GM23338 (cell line): ENCODE results near the gene C11orf21.

Experiments
- CREB1 ChIP-seq: fragments of 250-450 bp; sonication (Bioruptor Pico); IDR thresholded peaks from 2 replicates; pipeline ENCODE4 v1.5.0; 2020; ENCODE audit warnings: low read depth, mild to moderate bottlenecking, moderate library complexity
- CTCF ChIP-seq, 2 experiments: fragments of 200-600 bp in 1 of 2; sonication (generic) in 1 of 2; conservative IDR thresholded peaks; 2 replicates each; pipeline versions ENCODE4 v1.5.1 to v1.6.1; 2016 to 2017; ENCODE audit warnings: antibody characterized with exemption in 2 of 2, low read depth in 2 of 2, mild to moderate bottlenecking in 2 of 2, moderate library complexity in 1 of 2
- EZH2 ChIP-seq: fragments of 200-600 bp; sonication (generic); IDR thresholded peaks from one replicate; pipeline ENCODE4 v1.8.0; 2017; ENCODE audit warnings: antibody characterized with exemption, mild to moderate bottlenecking, low read depth; ENCODE audit not compliant: unreplicated experiment
- EZH2phosphoT487 ChIP-seq: fragments of 200-600 bp; sonication (generic); IDR thresholded peaks from one replicate; pipeline ENCODE4 v1.8.1; 2018; ENCODE audit warnings: antibody characterized with exemption; ENCODE audit not compliant: unreplicated experiment
- JUNB ChIP-seq: IDR thresholded peaks from one replicate; pipeline ENCODE4 v1.6.1; 2016; ENCODE audit warnings: antibody characterized with exemption; ENCODE audit not compliant: unreplicated experiment
- NANOG ChIP-seq: IDR thresholded peaks from 2 replicates; pipeline ENCODE4 v1.6.1; 2016; ENCODE audit warnings: antibody characterized with exemption, borderline replicate concordance
- POLR2AphosphoS5 ChIP-seq: IDR thresholded peaks from 2 replicates; pipeline ENCODE4 v1.6.1; 2016; ENCODE audit warnings: antibody characterized with exemption, low read depth
- REST ChIP-seq: IDR thresholded peaks from one replicate; pipeline ENCODE4 v1.6.1; 2018; ENCODE audit warnings: antibody characterized with exemption; ENCODE audit not compliant: unreplicated experiment
- ZNF114 ChIP-seq: fragments of 250-450 bp; sonication (Bioruptor Pico); IDR thresholded peaks from 2 replicates; pipeline ENCODE4 v1.5.0; 2020; ENCODE audit warnings: mild to moderate bottlenecking, moderate library complexity
- ZNF331 ChIP-seq: fragments of 250-450 bp; sonication (Bioruptor Pico); IDR thresholded peaks from 2 replicates; pipeline ENCODE4 v1.5.0; 2020; ENCODE audit warnings: low read depth, mild to moderate bottlenecking, moderate library complexity

GRCh38 chr11:2346586-2347307, 45.0 kb upstream of the C11orf21 start:
- TF ChIP-seq CTCF (conservative IDR thresholded peaks at IDR 0.05; ENCODE audit: low read depth in 2 of 2) (no peak), EZH2 (no peak), POLR2AphosphoS5 (no peak), CREB1 (CRISPR knock-in tag) (no peak), EZH2phosphoT487 (no peak), REST (no peak), NANOG (no peak), ZNF331 (no peak), JUNB (no peak), ZNF114 (CRISPR knock-in tag) (no peak)
